Activated T-cell treated with anti-CD3 and anti-CD28 coated beads, Interleukin-2, amount 50 U/mL, for 4 hours (primary cell): ENCODE measurements around the gene CTSC. TPM values are rescaled to one million over a fixed set of nuclear protein-coding genes. Genes with fewer than 3 reads are reported as not detected.
"Not testable (repeated sequence)": the region's sequence is repeated elsewhere in the genome, so short reads cannot be mapped to it uniquely, and the experiment has no call there.

Experiments
- ATAC-seq, 2 donors: fragments of 200-7000 bp; cut with Tn5 transposase; one replicate each; pipeline ENCODE4 v1.10.0; 2021
- DNase-seq: peaks from one replicate; pipeline ENCODE4 v3.0.0-alpha.2; 2020
- H3K27me3 Mint-ChIP-seq: one replicate; pipeline ENCODE4 v1.8.0; 2021; ENCODE audit warnings: low read depth, mixed read lengths
- H3K36me3 Mint-ChIP-seq: one replicate; pipeline ENCODE4 v1.8.0; 2022; ENCODE audit warnings: mixed read lengths; ENCODE audit not compliant: insufficient read depth
- H3K4me1 Mint-ChIP-seq: one replicate; pipeline ENCODE4 v1.8.0; 2021; ENCODE audit warnings: low read depth, mixed read lengths
- H3K4me3 Mint-ChIP-seq: one replicate; pipeline ENCODE4 v1.8.0; 2021; ENCODE audit warnings: mild to moderate bottlenecking, moderate library complexity, mixed read lengths
- H3K9me3 Mint-ChIP-seq: one replicate; pipeline ENCODE4 v1.8.0; 2021; ENCODE audit warnings: mixed read lengths
- total RNA-seq, 3 donors: library from RNA; stranded (reverse); gene quantifications; one replicate each; pipeline ENCODE4 v1.2.1, GENCODE V29; 2021

Gene CTSC
- total RNA-seq, 3 donors from 2014 or later = 67.2 to 129 (median 110) TPM

- no peaks in the 10 kb centered on the region for H3K9me3 Mint-ChIP-seq
- H3K4me3 Mint-ChIP-seq = no peak overlapping the region
- H3K36me3 Mint-ChIP-seq = no peaks in the 10 kb centered on the region
- H3K4me1 Mint-ChIP-seq = peaks cover 46% of the 10 kb centered on the region
- ATAC-seq = no peak
- DNase-seq = no peak
- no peaks in the 10 kb centered on the region for H3K27me3 Mint-ChIP-seq
Observed at GRCh38 chr11:88340366-88340935, 2.9 kb upstream of the CTSC start.

- H3K4me3 Mint-ChIP-seq = peak overlapping the region; percentile 99
- H3K4me1 Mint-ChIP-seq = peaks cover 54% of the 10 kb centered on the region
- H3K27me3 Mint-ChIP-seq = no peaks in the 10 kb centered on the region
- ATAC-seq (peak; percentile 56 to 57), DNase-seq (peak; percentile 35)
- no peaks in the 10 kb centered on the region for H3K9me3 Mint-ChIP-seq
- H3K36me3 Mint-ChIP-seq = peaks cover 12% of the 10 kb centered on the region
Observed at GRCh38 chr11:88337987-88338668, 592 bp upstream of the CTSC start.

DNA sequence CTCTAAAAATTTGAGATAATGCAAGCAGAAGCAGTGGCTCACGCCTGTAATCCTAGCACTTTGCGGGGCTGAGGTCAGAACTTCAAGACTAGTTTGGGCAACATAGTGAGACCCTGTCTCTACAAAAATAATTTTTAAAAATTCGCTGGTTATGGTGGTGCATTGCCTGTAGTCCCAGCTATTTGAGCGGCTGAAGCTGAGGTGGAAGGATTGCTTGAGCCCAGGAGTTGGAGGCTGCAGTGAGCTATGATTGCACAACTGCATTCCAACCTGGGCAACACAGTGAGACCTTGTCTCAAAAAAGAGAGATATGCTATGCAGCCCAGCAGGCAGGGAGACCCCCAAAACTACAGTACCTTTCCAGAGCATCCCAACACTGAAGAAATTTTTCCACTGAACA, 2.3 kb downstream of the CTSC start:
- Mint-ChIP-seq H3K4me1 (peaks cover 68% of the 10 kb centered on the region), H3K4me3 (peak overlapping the region; percentile 99), H3K27me3 (no peaks in the 10 kb centered on the region), H3K9me3 (no peaks in the 10 kb centered on the region), H3K36me3 (peaks cover 33% of the 10 kb centered on the region)
- DNase-seq (no peak), ATAC-seq (no peak)

- no peaks in the 10 kb centered on the region for H3K27me3 Mint-ChIP-seq
- peaks cover 67% of the 10 kb centered on the region for H3K4me1 Mint-ChIP-seq
- H3K36me3 Mint-ChIP-seq = peaks cover 43% of the 10 kb centered on the region
- no peaks in the 10 kb centered on the region for H3K9me3 Mint-ChIP-seq
- ATAC-seq (no peak), DNase-seq (no peak)
- H3K4me3 Mint-ChIP-seq = peak overlapping the region; percentile 64
Observed at GRCh38 chr11:88333862-88334261, 3.7 kb downstream of the CTSC start.

- Mint-ChIP-seq H3K27me3 (no peaks in the 10 kb centered on the region), H3K9me3 (no peaks in the 10 kb centered on the region), H3K4me1 (peaks cover 68% of the 10 kb centered on the region), H3K4me3 (no peak overlapping the region), H3K36me3 (peaks cover 46% of the 10 kb centered on the region)
- no peak for ATAC-seq
- DNase-seq = no peak
Observed at GRCh38 chr11:88332851-88333250, 4.7 kb downstream of the CTSC start.

GRCh38 chr11:88330826-88331428, 6.6 kb downstream of the CTSC start:
- ATAC-seq (no peak), DNase-seq (no peak)
- H3K9me3 Mint-ChIP-seq = no peaks in the 10 kb centered on the region
- no peaks in the 10 kb centered on the region for H3K27me3 Mint-ChIP-seq
- H3K36me3 Mint-ChIP-seq = peaks cover 52% of the 10 kb centered on the region
- H3K4me3 Mint-ChIP-seq = no peak overlapping the region
- peaks cover 81% of the 10 kb centered on the region for H3K4me1 Mint-ChIP-seq

GRCh38 chr11:88329563-88330250, 7.8 kb downstream of the CTSC start:
- Mint-ChIP-seq H3K36me3 (peaks cover 56% of the 10 kb centered on the region), H3K27me3 (no peaks in the 10 kb centered on the region), H3K4me3 (no peak overlapping the region), H3K4me1 (peaks cover 81% of the 10 kb centered on the region), H3K9me3 (no peaks in the 10 kb centered on the region)
- DNase-seq (no peak), ATAC-seq (no peak)

GRCh38 chr11:88327462-88328143, 9.9 kb downstream of the CTSC start:
- peaks cover 63% of the 10 kb centered on the region for H3K36me3 Mint-ChIP-seq
- no peak overlapping the region for H3K4me3 Mint-ChIP-seq
- ATAC-seq (peak in 1 of 2 donors; percentile 12), DNase-seq (no peak)
- peaks cover 87% of the 10 kb centered on the region for H3K4me1 Mint-ChIP-seq
- H3K27me3 Mint-ChIP-seq = no peaks in the 10 kb centered on the region
- no peaks in the 10 kb centered on the region for H3K9me3 Mint-ChIP-seq

DNA sequence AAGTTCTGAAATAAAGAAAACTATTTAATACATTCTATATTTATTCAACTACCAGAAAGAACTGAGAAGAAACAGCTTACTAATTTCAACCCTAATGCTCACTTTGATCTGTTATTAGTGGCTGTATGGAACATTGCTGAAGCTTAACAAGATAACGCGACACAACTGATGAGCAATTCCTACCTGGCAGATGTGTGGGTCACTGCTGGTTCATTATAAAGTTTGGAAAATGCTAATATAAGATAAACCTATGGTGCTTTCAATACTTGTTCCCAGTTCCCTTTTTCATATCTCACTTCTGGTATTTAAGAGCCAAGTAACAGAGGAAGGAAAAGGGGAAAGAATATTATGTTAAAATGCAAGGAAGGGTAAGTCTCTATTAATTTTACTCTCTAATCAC, 10.5 kb downstream of the CTSC start:
- Mint-ChIP-seq H3K4me1 (peaks cover 91% of the 10 kb centered on the region), H3K4me3 (no peak overlapping the region), H3K36me3 (peaks cover 65% of the 10 kb centered on the region), H3K9me3 (no peaks in the 10 kb centered on the region), H3K27me3 (no peaks in the 10 kb centered on the region)
- ATAC-seq (no peak), DNase-seq (no peak)

GRCh38 chr11:88326099-88326498, 11.4 kb downstream of the CTSC start:
- Mint-ChIP-seq H3K27me3 (no peaks in the 10 kb centered on the region), H3K9me3 (no peaks in the 10 kb centered on the region), H3K4me3 (no peak overlapping the region), H3K36me3 (peaks cover 68% of the 10 kb centered on the region), H3K4me1 (peaks cover 92% of the 10 kb centered on the region)
- DNase-seq (no peak), ATAC-seq (no peak)

DNA sequence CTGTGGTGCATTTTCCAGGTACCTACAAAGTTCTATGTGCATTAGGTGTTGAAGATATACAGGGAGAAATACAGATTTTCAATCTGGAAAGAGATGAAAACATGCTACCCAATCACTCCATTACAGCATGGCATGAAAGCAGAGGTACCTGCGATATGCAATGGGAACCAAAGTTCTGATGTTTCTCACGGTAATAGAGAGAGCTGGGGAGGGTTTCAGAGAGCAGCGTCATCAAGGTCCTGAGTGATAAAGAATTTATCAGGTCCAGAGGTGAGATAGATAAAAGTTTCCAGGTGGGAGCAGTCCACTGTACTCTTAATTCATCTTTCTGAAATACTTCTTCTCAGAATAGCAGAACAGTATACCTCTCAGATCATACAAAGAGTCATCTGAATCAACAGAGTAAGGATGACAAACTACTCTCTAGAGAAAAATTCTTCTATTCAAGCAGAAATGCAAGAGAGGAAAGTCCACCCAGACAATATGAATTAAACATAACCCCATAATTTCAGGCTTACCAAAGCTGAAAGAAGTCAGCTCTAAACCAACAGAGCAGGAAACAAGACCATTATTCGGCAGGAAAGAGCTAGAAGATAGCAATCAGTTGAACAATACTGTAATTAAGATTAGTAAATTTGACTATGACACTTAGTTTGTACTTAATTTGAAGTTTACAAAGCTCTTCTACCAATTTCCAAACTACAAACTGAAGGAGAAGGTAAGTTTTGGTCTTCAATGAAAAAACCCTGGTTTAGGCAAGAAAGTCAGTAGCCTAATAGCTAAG, 12.8 kb downstream of the CTSC start:
- Mint-ChIP-seq H3K4me3 (peak overlapping the region; percentile 42), H3K9me3 (no peaks in the 10 kb centered on the region)
- DNase-seq = no peak

DNA sequence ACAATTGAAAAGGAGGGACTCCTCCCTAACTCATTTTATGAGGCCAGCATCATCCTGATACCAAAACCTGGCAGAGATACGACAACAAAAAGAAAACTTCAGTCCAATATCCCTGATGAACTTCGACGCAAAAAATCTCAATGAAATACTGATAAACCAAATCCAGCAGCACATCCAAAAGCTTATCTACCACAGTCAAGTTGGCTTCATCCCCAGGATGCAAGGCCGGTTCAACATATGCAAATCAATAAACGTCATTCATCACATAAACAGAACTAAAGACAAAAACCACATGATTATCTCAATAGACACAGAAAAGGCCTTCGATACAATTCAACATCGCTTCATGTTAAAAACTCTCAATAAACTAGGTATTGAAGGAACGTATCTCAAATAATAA, 14.7 kb downstream of the CTSC start:
- not testable (repeated sequence) for H3K4me3 Mint-ChIP-seq, ATAC-seq, DNase-seq, H3K27me3 Mint-ChIP-seq, H3K9me3 Mint-ChIP-seq
- Mint-ChIP-seq H3K36me3 (peaks cover 56% of the 10 kb centered on the region), H3K4me1 (peaks cover 71% of the 10 kb centered on the region)

More for the DNA sequence above, 12.8 kb downstream of the CTSC start:
- H3K36me3 Mint-ChIP-seq = peaks cover 61% of the 10 kb centered on the region
- no peaks in the 10 kb centered on the region for H3K27me3 Mint-ChIP-seq
- ATAC-seq = peak; percentile 35 to 57
- peaks cover 88% of the 10 kb centered on the region for H3K4me1 Mint-ChIP-seq

DNA sequence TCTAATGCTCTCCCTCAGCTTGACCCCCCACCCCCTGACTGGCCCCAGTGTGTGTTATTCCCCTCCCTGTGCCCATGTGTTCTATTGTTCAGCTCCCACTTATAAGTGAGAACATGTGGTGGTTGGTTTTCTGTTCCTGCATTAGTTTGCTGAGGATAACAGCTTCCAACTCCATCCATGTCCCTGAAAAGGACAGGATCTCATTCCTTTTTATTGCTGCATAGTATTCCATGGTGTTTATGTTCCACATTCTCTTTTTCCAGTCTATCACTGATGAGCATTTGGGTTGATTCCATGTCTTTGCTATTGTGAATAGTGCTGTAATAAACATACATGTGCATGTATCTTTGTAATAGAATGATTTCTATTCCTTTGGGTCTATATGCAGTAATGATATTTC, 16.1 kb downstream of the CTSC start:
- peaks cover 56% of the 10 kb centered on the region for H3K4me1 Mint-ChIP-seq
- not testable (repeated sequence) for DNase-seq, H3K4me3 Mint-ChIP-seq, H3K27me3 Mint-ChIP-seq, H3K9me3 Mint-ChIP-seq, ATAC-seq
- H3K36me3 Mint-ChIP-seq = peaks cover 57% of the 10 kb centered on the region
